Measurements from ENCODE around the gene SEPTIN8.

Gene SEPTIN8

DNA sequence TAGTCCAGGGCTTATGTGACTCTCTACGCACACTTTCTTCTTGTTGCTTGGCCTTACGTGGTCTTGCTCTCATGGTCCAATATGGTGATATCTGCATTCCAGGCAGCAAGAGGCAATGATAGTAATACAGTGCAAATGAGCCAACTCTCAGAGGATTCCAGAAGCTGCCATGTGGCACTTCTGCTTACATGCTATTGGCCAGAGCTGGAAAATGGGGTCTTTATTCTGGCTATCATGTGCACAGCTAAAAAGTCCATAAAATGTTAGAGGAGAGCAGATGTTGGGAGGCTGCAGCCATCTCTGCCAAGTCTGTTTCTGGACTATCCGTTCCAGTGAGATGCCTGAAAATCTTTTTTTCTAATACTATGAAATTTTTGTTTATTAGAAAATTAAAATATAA, 2.9 kb upstream of the SEPTIN8 start:
- DNase-seq, result no peak

DNA sequence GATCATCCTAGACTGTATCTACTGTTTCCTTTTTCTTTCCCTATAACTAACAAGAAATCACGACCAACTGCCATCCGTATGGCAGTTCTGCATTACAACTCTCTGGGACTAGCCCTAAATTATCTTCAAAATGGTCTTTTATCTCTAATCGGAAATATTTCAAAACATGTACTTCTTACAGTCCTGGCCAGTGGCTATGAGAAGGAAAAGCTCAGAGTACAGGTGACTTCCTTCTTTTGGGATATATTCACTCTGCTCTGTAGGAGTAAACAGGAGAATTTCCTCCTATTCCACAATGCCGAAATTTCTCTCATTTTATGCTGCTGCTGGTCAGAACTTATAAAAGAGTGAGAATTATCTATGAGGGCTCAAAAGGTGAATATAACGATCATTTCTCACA, 1.8 kb upstream of the SEPTIN8 start:
- DNase-seq, result no peak

DNA sequence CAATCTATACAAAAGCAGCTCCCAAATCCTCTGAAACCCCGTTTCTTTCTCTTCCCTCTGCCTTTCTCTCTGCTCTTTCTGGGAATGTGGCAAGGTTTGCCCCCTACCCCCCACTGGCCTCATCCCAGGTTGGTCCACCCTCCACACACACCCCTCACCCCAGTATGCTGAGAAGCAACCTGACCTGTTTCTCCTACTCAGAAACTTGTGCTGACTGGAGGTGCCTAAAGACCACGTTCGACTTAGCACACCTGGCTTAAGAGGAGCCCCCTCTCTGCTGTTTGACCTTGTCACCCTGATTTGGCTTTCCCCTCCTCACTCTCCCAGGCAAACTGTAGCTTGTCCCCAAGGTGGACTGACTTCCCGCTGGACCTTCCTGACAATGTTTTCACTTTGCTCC, 1.1 kb upstream of the SEPTIN8 start:
- no peak for DNase-seq

DNA sequence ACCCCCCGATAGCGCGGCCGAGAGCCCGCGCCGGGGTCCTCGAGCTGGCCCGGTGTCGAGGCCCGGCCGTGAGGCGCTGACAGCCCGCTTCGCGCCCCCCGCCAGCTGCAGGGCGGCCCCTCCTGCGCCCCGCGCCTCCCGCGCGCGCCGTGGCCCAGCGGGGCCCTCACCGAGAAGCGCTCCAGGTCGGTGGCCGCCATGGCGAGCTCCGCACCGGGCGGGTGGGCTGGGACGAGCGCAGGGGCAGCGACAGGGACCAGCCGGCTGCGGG, 166 bp downstream of the SEPTIN8 start:
- no peak for DNase-seq

DNA sequence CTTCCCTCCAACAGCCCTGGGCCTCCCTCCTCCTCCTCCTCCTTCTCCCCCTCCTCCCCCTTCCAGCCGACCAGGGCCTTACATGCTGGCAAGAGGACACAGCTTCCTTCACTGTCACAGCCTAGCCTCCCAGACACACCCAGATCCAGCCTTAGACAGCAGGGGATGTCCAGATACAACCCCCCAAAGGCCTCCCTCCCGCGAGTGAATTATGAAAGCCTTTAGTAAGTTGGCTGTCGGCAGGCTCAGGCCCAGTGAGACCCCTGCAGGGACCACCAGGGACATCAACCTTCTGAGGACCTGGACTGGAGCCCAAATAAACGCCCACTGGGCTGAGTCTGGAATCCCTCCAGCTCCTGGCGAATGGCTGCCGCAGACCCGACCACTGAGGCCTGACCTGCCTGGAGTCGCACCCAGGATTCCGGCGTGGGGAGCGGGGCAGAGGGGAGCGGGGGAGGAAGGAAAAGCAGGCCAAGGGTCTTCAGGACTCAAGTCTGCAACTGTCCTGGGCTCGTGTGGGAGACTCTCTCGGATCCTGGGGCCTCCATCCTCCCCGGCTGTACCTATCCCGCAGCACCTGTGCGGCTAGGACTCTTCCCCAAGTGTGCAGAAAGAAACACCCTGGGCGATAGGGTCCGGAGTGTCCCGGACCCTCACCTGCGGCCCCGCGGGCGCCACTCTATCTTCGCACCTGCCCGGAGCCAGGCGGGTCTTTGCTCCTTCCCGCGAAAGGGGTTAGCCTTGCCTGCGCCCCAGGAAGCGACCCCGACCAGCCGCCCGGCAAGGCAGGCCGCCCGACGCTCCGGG, 705 bp downstream of the SEPTIN8 start:
- no peak for DNase-seq

DNA sequence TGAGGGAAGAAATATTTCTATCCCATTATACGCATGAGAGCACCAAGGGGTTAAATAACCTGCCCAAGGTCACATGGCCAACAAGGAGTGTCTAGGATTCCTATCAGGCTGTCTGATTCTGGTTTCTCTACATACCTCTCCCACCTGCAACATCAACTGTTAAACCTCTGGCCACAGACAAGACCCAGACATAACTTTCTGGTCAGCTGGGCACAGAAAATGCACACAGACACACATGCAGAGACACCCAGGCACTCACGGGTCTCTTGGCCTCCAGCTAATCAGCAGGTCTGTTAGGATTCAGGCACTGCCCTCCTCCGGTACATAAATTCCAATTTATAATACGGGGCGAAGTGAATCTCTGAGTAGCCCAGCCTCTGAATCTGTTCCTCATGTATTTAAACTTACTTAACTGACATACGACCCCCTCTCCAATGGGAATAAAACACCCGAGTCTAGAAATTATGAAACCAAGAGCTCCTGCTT, 1.5 kb downstream of the SEPTIN8 start:
- DNase-seq, result no peak

DNA sequence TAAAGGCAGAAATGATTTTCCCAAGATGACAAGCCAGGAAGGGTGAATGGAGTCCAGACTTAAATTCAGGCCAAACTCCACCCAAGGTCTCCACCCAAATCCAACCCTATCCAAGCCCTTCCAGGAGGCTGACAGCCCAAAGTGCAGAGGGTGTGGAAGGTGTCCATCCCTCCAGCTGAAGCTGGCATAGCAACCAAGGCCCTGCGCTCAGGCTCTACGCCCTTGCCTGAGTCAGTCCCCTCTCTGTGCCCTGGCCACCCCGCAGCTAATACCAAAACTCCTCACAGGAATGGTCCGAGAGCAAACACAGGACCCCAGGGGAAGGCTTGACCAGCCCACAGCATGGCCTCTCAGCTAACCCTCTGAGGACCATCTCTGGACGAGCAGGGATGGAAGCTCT, 2.1 kb downstream of the SEPTIN8 start:
- DNase-seq, result no peak

DNA sequence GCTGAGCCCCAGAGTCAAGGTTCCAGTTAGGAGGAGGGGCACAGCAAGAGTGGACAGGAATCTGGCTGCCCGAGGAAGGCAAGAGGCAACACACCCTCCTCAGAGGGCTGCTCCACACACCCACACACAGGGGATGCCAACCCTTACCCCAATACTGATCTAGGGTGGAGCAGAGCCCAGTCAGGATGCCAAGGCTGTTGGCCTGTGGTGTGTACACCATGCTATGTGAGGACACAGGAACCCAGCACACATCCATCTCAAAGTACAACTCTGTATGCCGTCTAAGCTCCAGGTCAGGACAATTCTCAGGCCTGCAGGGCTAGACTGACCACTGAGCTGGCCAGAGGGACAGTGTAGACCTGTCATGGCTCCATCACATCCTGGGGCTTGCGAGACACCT, 2.6 kb downstream of the SEPTIN8 start:
- DNase-seq, result no peak

DNA sequence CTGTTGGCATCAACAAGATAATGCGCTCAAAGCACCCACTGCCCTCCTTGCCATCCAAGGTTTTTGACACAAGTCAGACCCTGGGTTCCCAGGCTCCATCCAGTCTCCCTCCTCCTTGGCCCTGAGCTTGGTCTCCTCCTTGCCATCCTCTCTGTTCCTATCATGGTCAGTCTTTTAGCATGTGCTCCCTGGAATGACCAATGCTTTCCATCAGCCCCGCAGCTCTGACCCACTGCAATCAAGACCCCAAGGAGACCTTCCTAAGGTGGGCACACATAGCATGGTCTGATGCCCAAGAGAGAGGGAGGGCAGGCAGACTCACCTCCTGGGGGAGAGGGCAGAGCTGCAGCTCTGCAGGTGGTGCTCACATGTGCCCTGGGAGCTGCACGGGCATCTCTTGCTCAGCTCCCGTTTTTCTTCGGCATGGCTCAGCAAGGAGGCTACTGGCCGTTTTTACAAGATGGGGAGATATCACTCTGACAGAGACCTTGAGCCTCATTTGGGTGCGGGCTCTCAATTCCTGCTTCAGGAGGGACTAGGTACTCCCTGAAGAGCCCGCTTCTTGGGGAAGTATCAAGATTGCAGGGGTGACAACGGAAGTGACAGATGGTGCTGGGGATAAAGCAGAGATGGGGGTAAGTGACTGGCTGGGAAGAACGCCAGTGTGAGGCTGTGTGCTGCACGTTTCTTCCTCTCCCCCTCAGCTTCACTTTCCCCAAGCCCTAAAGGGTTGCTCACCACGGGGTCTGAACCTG, 3.3 kb downstream of the SEPTIN8 start:
- no peak for DNase-seq

DNA sequence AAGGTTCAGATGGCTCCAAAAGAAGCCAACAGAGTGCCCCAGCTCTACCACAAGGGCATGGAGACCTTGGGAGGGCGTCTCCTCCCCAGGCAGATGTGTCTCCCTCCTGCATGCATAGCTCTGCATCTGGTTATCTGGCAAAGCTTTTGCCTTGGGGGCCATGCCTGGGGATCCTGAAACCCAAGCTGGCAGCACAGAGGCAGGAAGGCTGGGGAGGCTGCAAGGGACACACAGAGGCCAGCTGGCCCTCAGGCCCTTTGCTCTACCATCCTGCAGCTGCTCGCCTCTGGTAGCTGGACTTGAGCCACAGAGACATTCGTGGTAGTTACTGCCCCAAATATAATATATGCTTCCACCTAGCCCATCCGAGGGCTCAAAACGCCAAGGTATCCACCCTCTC, 3.9 kb downstream of the SEPTIN8 start:
- no peak for DNase-seq

DNA sequence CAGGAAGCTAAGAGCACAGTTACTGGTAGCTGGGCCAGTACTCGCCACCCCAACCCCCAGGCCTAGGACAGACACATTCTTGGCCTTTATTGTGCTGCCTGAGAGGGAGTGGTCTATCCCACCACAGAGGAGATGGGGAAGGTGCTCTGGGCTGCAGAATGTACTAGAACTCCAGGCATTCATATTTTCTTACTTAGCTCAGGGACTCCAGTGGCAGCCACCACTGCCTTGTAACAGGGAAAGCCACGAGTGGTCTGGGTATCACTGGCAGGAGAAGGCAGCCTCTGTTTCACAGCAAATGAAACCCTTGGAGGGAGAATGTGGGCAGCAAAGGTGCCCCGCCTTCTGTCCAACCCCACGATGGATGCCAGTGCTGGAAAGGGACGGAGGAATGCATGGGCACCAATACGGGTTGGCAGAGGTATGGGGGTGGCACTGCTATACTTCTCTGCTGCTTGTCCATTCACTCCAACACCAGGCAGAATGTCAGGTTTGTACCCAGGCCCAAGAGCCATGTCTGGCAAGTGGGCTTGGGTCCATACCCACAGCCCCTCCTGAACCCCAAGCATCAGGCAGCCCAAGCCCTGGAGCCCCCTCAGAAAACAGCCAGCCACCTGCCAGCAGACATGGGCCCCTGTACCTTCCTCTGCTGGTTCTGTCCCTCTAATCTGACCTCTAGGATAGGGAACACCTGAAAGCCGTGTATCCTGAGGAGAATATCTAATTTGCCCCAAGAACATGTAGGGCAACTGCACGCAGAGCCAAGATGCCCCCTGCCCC, 4.6 kb downstream of the SEPTIN8 start:
- DNase-seq, result no peak

DNA sequence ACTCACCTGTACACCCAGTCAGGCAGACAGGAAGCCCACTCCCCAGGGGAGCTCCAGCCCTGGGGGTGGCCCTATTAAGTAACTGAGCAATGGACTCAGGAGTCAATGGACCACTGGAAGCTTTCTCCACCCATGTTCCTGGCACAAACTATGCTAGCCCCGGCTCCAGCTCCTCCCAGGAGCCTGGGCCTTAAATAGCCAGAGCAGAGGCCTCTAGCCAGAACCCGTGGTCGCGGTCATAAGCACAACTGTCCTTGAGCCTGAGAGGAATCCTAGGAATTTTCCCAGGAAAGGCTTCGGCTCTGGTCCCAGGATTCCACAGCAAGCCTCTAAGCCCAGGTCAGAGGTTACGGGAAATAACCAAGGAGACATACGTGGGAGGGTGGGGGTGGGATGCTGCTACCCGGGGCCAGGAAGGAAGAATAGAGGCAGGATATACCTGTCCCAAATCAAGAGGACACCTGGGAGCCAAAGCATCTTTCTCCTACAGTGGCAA, 5.5 kb downstream of the SEPTIN8 start:
- DNase-seq, result no peak

DNA sequence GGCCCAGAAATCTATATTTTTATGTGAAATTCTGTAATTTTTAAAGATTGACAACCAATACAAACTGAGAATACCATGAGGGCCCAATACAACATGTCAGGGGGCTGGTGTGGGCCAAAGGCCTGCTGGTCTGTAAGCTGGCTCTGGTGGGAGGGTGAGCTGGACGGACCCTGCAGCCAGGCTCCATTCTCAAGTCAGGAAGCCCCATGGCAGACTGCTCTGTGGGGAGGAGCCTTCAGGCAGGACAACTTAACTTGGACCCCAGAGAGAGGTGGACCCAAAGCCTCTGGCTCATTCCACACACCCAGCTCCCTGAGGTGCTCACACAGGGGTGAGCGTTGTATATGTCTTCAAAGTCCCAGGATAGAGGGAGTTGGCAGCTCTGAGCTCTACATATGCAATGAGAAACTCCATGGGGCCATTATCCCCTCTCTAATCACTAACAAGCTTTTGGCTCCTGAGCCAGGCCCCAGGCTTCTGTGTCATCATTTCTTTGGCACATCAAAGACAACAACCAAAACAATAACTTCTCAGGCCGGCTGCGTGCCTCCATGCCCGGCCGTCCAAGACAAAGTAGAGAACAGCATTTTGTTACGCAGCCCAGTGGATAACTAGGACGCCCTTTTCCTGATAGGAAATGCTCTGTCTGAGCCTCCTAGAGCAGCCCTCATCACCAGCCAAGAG, 6.4 kb downstream of the SEPTIN8 start:
- no peak for DNase-seq

DNA sequence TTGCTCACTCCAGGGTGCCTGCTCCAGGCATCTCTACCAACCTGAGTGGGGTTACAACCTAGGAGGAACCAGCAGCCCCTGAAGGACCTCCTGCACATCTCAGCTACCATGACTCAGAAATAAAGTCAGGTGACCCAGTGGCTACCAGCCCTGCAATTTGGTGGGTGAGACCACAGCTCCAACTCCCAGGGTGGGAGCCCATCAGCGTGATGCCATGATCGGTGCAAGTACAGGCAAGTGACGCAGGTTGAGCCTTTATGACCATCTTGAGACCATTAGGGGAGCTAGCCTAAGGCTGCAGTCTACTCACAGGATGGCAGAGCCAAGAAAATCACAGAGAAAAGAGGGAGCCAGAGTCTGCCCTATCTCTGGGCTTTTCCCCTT, 8.6 kb downstream of the SEPTIN8 start:
- DNase-seq, result no peak

DNA sequence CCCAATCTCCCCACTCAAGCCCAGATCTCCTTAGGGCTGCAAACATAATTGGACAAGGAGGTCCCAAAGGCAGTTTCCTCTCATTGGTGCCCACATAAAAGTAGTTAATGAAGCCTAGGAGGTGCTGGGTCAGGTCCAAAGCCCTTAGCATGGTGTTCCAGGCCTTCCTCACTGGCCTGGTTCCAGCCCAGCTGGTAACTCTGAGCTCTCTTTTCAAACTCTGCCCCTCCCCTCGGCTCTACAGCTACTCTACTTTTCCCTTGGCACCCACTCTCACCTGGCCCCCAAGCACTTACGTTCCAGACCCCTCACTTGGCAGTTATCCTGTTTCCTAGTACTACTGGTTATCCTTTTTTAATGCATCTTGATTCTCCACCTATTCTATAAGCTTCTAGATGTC, 9.9 kb downstream of the SEPTIN8 start:
- no peak for DNase-seq

DNA sequence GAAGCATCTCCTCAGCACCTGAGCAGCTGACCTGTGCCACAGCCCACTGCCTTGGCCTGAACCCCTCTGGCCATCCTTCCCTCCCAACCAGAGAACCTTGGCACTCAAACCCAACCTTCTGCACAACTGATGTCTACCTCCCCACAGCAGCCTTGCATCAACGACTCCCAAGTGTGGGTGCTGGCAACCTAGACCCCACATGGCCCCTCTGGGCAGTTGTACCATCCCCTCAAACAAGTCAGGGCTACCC, 10.3 kb downstream of the SEPTIN8 start:
- no peak for DNase-seq

DNA sequence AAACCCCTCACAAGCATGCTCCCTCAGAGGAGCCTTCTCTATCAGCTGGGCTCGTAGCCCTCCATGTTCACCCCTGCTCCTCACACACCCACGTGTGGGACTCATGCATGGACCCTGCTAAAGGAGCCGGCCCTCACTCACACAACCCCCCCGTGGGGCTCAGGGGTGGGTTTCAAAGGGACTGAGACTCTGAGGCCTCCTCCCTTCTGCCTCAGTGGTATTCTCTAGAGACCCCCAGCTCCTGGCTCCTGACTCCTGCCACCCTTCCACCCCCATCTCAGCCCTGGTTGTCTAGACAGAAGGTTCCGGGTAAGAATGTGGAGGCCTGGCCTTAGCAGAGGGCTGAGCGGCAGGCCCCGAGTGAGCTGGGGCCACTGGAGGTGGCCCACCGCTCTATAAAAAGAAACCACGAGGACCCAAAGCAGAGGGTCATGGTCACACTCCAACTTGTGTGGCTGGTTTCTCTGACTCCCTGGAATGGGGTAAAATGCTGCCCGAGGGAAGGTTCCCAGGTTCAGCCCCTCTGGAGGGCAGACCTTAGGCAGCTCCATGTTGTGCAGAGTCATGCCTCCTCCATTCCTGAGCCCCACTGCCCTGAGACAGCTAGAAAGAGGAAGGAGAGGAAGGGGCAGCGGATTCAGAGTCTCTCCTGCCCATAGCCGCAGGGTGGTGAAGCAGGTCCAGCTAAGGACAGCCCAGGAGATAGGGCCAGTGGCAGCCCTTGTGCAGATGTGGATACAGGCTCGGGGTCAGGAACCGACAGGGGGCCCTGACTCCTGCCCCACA, 10.8 kb downstream of the SEPTIN8 start:
- no peak for DNase-seq

DNA sequence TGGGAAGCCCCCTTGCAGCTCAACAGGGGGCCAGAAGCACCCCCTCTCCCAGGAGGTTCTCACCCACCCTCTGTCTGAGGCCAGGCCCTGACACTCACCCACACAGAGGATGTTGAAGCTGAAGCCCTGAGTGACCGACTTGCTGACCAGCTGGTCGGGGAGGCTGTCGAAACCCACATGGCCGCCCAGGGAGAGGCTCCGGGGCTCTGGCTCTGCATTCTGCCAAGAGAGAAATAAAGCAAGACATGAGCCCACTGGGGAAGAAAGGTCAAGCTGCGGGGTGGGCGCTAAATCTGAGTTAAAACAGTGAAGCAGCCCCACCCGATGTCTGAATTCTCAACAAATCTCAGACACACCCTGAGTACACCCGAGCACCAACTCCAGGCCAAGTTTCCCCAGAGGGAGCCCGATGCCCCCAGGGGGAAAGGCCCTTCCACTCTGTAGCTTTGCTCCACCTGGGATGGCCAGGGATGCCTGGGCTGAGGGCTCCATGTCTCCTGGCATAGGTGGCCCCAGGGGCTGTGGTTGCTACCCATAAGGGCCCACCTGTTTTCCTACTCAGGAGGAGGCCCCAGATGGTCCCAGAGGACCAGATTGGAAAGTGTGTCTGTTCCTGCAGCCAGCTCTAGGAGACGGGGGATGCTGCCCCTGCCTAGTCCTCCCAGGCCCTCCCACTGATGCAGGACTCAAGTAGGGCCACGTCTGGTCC, 11.6 kb downstream of the SEPTIN8 start:
- DNase-seq, result no peak

DNA sequence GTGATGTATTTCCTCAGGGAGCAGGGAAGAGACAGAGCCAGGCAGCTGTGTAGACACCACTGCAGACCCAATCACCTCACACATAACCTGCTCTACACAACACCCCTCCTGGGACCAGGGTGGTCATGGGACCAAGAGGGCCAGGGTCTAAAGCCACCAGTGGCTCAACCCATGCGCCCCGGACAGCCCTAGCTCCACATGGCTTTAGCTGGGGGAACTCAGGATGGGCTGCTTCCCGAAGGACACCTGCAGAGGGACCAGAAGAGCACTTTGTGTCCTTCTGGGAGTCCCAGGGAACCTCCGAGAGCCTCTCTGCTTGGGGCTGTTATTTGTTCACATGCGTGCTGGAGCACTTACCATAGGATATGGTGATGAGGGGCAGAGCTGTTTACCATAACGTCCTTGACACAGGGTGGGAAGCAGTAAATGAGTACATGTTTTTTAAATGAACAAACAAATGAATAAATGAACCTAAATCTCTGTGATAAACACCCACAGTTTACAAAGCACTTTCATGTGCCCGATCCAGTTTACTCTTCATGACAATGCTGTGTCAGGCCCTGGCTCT, 12.3 kb downstream of the SEPTIN8 start:
- no peak for DNase-seq

DNA sequence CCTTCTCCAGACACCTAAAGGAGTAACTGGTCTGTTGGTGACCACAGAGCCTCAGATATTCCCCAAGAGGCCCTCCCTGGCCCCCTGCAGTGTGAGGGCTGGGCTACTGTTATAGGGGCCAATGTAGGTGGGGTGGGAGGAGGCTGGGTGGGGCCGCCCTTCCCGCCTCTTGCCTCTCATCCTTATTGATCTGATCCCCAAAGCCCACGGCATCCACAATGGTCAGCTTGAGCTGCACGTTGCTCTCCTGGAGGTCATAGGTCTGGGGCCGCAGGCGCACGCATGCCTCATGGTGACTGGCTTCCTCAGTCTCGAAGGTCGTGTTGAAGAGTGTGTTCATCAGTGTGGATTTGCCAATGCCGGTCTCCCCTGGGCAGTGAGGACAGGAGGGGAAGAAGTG, 13.0 kb downstream of the SEPTIN8 start:
- no peak for DNase-seq

DNA sequence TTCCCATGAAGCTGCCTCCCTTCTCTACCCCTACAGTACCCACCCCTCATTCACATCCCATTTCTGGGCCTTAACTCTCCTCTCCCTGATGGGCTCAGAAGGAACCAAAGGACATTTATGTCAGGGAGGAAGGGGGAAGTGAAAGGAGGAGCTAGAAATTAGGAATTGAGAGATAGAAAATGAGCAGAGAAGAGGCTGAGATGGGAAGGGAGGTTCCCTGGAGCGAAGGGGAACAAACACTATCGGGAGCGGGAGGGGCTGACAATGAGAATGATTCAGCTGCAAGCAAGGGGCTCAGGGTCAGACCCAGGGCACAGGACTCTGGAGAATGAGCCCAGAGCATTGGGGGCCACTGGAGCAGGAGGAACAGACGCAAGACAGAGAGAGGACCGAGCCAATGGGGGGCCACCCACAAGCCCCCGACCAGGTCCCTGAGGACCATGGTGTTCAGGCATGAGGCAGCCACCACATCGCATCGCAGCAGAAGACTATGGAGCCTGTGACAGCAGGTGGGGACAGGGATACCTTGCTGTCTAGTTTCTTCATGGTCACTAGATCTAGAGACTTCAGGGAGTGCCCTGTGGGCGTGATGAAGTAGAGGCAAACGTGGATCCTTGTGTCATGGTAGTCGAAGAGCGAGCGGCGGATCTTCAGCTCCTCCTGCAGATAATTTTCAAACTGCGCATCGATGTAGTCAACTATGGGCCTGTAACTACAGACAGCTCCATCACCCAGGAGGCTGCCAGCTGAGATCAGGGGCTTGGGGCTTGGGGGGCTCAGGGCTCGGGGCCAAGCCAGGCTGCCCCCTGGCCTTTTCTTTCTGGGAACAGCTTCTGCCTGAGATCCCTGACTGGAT, 13.6 kb downstream of the SEPTIN8 start:
- DNase-seq, result no peak
